DND-41 (cell line): ENCODE data around the gene KAT2B.

Experiments
- ATAC-seq: fragments of 200-7000 bp; cut with Tn5 transposase; 3 replicates; pipeline ENCODE4 v1.9.1; 2021; ENCODE audit warnings: low read depth; ENCODE audit not compliant: insufficient read depth
- DNase-seq: peaks from one replicate; pipeline ENCODE4 v3.0.0-alpha.2; 2020
- H2AFZ ChIP-seq: 2 replicates; pipeline ENCODE4 v1.6.0; 2012; ENCODE audit warnings: low read depth, low read length
- H3K27ac ChIP-seq: 2 replicates; pipeline ENCODE4 v1.5.1; 2012; ENCODE audit warnings: low read length, inconsistent platforms
- H3K27me3 ChIP-seq: fragments of 200-600 bp; sonication (generic); 2 replicates; pipeline ENCODE4 v1.6.0; 2012; ENCODE audit warnings: low read length, mild to moderate bottlenecking, inconsistent platforms; ENCODE audit not compliant: insufficient read depth, poor library complexity
- H3K36me3 ChIP-seq: 2 replicates; pipeline ENCODE4 v1.5.1; 2012; ENCODE audit warnings: low read length, inconsistent platforms; ENCODE audit not compliant: insufficient read depth
- H3K4me1 ChIP-seq: 2 replicates; pipeline ENCODE4 v1.5.1; 2012; ENCODE audit warnings: mild to moderate bottlenecking, low read length; ENCODE audit not compliant: insufficient read depth
- H3K4me2 ChIP-seq: 2 replicates; pipeline ENCODE4 v1.6.0; 2012; ENCODE audit warnings: mild to moderate bottlenecking, moderate library complexity, low read length, inconsistent platforms; ENCODE audit not compliant: insufficient read depth
- H3K4me3 ChIP-seq, 2 experiments: fragments of 200-600 bp in 1 of 2; shearing (Covaris generic) in 1 of 2; 2 replicates each; pipeline ENCODE4 v1.5.1; 2012 to 2016; ENCODE audit warnings: inconsistent platforms in 2 of 2, low read length in 2 of 2, mild to moderate bottlenecking in 2 of 2, low read depth in 1 of 2, moderate library complexity in 1 of 2
- H3K79me2 ChIP-seq: 2 replicates; pipeline ENCODE4 v1.6.0; 2012; ENCODE audit warnings: low read length, inconsistent platforms; ENCODE audit not compliant: insufficient read depth
- H3K9ac ChIP-seq: 2 replicates; pipeline ENCODE4 v1.6.0; 2012; ENCODE audit warnings: low read depth, mild to moderate bottlenecking, inconsistent platforms, low read length, moderate library complexity
- H3K9me3 ChIP-seq: 2 replicates; pipeline ENCODE4 v1.5.1; 2012; ENCODE audit warnings: low read length, moderate library complexity, mild to moderate bottlenecking, inconsistent platforms; ENCODE audit not compliant: insufficient read depth, severe bottlenecking
- H4K20me1 ChIP-seq: 2 replicates; pipeline ENCODE4 v1.6.0; 2012; ENCODE audit warnings: low read length; ENCODE audit not compliant: insufficient read depth
- EZH2 ChIP-seq: IDR thresholded peaks from 3 replicates; pipeline ENCODE4 v1.6.1; 2012; ENCODE audit warnings: borderline replicate concordance, low read depth, mild to moderate bottlenecking, moderate library complexity, low read length, inconsistent platforms; ENCODE audit not compliant: severe bottlenecking
- TF ChIP-seq, protein P1 (sequence below): IDR thresholded peaks from 2 replicates; pipeline ENCODE4 v1.5.1; 2012; ENCODE audit warnings: borderline replicate concordance, low read length, moderate library complexity, mild to moderate bottlenecking; ENCODE audit not compliant: poor library complexity, severe bottlenecking; ENCODE audit errors: extremely low read depth

Gene KAT2B

DNA sequence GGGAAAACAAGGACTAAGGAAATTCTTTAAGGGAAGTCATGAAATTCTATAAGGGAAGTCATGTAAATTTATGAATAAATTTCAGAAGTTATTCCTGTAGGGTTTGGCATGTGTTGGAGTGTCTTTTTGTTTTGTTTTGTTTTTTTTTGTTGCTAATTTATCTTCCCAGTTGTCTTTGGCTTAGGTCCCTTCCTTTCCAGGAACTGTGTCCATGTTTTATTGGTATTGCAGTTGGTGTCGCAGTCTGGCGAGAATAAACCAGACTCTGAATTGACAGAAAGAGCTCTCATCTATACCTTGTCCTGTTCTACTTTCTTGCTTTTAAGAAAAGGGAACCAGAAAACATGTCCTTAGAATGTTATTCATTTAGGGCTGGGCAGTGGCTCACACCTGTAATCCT, 88.1 kb downstream of the KAT2B start:
- H2AFZ ChIP-seq, result no peak overlapping the region
- DNase-seq (no peak), ATAC-seq (no peak)
- 0 out of 2 replicates have a peak, but pooled peaks cover 3% of the 10 kb centered on the region for H3K36me3 ChIP-seq
- no peaks in the 10 kb centered on the region for H3K79me2 ChIP-seq
- no peak overlapping the region for H3K9ac ChIP-seq
- no peak overlapping the region for H3K4me3 ChIP-seq
- H4K20me1 ChIP-seq, result no peaks in the 10 kb centered on the region
- H3K27me3 ChIP-seq, result no peaks in the 10 kb centered on the region
- TF ChIP-seq, protein P1, sequence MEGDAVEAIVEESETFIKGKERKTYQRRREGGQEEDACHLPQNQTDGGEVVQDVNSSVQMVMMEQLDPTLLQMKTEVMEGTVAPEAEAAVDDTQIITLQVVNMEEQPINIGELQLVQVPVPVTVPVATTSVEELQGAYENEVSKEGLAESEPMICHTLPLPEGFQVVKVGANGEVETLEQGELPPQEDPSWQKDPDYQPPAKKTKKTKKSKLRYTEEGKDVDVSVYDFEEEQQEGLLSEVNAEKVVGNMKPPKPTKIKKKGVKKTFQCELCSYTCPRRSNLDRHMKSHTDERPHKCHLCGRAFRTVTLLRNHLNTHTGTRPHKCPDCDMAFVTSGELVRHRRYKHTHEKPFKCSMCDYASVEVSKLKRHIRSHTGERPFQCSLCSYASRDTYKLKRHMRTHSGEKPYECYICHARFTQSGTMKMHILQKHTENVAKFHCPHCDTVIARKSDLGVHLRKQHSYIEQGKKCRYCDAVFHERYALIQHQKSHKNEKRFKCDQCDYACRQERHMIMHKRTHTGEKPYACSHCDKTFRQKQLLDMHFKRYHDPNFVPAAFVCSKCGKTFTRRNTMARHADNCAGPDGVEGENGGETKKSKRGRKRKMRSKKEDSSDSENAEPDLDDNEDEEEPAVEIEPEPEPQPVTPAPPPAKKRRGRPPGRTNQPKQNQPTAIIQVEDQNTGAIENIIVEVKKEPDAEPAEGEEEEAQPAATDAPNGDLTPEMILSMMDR, result no peak
- no peak for TF ChIP-seq EZH2
- no peak overlapping the region for H3K4me2 ChIP-seq
- no peak overlapping the region for H3K27ac ChIP-seq
- no peaks in the 10 kb centered on the region for H3K4me1 ChIP-seq
- no peaks in the 10 kb centered on the region for H3K9me3 ChIP-seq

DNA sequence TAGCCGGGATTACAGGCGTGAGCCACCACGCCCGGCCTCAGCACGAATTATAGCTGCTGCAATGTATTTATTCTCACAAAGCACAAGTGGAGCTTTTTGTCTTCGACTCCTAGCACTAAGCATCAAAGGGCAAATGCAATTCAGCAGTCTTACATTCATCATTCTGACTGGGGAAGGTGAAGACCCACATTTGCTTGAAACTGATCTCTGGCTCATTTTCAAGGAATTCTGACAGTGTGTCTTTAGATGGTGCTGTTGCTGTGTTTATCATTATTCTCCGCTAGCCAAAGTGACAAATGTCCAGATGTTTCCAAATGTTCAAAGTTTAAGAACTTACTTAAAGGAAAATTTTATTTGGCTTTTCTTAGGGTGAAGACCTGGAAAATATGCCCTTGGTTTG, 89.9 kb downstream of the KAT2B start:
- DNase-seq (no peak), ATAC-seq (no peak)
- Histone ChIP-seq H3K36me3 (0 out of 2 replicates have a peak, but pooled peaks cover 3% of the 10 kb centered on the region), H3K9ac (no peak overlapping the region), H3K27ac (no peak overlapping the region), H3K79me2 (no peaks in the 10 kb centered on the region), H4K20me1 (no peaks in the 10 kb centered on the region), H2AFZ (no peak overlapping the region), H3K4me3 (no peak overlapping the region), H3K9me3 (no peaks in the 10 kb centered on the region), H3K27me3 (no peaks in the 10 kb centered on the region), H3K4me2 (no peak overlapping the region), H3K4me1 (no peaks in the 10 kb centered on the region)
- TF ChIP-seq, protein P1, result no peak
- no peak for TF ChIP-seq EZH2

DNA sequence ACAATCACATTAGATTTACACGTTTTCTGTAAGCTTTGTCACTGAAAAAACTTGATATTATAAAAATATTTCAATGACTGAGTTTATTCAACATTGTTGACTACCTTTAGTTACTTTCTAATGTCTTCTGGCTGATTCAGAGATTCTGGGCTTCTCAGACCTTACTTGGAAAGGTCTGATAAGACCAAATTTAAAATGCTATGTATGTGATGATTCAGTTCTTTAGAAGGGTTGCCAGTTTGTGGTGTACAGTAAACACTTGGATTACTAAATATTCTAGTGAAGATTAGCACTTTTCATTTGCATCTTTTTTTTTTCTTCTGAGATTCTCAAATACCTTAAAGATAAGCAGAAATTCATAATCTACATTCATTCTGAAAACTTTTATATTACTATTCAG, 96.0 kb downstream of the KAT2B start:
- no peak overlapping the region for H3K9ac ChIP-seq
- no peaks in the 10 kb centered on the region for H3K27me3 ChIP-seq
- DNase-seq (no peak), ATAC-seq (no peak)
- H3K79me2 ChIP-seq, result no peaks in the 10 kb centered on the region
- H3K4me3 ChIP-seq, result no peak overlapping the region
- no peaks in the 10 kb centered on the region for H3K4me1 ChIP-seq
- no peak overlapping the region for H3K27ac ChIP-seq
- no peaks in the 10 kb centered on the region for H3K9me3 ChIP-seq
- no peak overlapping the region for H3K4me2 ChIP-seq
- no peaks in the 10 kb centered on the region for H3K36me3 ChIP-seq
- H4K20me1 ChIP-seq, result no peaks in the 10 kb centered on the region
- TF ChIP-seq, protein P1, result no peak
- no peak for TF ChIP-seq EZH2
- H2AFZ ChIP-seq, result no peak overlapping the region

DNA sequence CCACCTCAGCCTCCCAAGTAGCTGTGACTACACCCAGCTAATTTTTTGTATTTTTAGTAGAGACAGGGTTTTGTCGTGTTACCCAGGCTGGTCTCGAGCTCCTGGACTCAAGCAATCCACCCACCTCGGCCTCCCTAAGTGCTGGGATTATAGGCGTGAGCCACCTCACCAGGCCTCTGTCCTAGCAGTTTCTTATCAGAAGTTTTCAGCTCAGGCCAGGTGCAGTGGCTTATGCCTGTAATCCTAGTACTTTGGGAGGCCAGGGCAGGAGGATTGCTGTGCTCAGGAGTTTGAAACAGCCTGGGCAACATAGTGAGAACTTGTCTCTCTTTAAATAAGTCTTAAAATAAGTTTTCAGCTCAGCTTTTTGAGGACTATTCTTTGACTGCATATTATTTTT, 97.4 kb downstream of the KAT2B start:
- H2AFZ ChIP-seq, result no peak overlapping the region
- DNase-seq, result no peak
- no peak overlapping the region for H3K9ac ChIP-seq
- H3K4me3 ChIP-seq, result no peak overlapping the region
- no peaks in the 10 kb centered on the region for H3K4me1 ChIP-seq
- H3K4me2 ChIP-seq, result no peak overlapping the region
- no peaks in the 10 kb centered on the region for H3K79me2 ChIP-seq
- TF ChIP-seq EZH2, result no peak
- TF ChIP-seq, protein P1, result no peak
- H3K27me3 ChIP-seq, result no peaks in the 10 kb centered on the region
- H3K27ac ChIP-seq, result no peak overlapping the region
- no peaks in the 10 kb centered on the region for H3K36me3 ChIP-seq
- no peaks in the 10 kb centered on the region for H3K9me3 ChIP-seq
- H4K20me1 ChIP-seq, result no peaks in the 10 kb centered on the region
- no peak for ATAC-seq
